Common myeloid progenitor, CD34-positive (primary cell): ENCODE data around the gene PHYH.

Source experiments
- CTCF ChIA-PET: fragments of 350-600 bp; sonication (Branson Sonifier 250); formaldehyde crosslinking; loops from one replicate; lab custom pipeline; 2021; ENCODE audit warnings: antibody characterized with exemption; lab: Charles Lee
- POLR2A ChIA-PET: fragments of 350-600 bp; sonication (Branson Sonifier 250); formaldehyde crosslinking; loops from one replicate; lab custom pipeline; 2021; ENCODE audit warnings: antibody characterized with exemption; lab: Charles Lee
- DNase-seq, 3 donors: peaks; one replicate each; pipeline versions ENCODE4 v3.0.0 to v3.0.0-alpha.2; 2013
- H3K27ac ChIP-seq, 2 experiments: 1 replicate in 1 of 2; 2 replicates in 1 of 2; pipeline ENCODE4 v1.7.0; 2013; ENCODE audit warnings: inconsistent platforms in 2 of 2, low read length in 2 of 2, mild to moderate bottlenecking in 2 of 2, low read depth in 1 of 2, moderate library complexity in 1 of 2; ENCODE audit not compliant: severe bottlenecking in 2 of 2, insufficient read depth in 1 of 2, poor library complexity in 1 of 2
- H3K27me3 ChIP-seq, 5 experiments: replicated peaks in 2 of 5; 1 replicate in 3 of 5; 2 replicates in 2 of 5; pipeline versions ENCODE4 v1.6.1 to v1.7.0; 2013; ENCODE audit warnings: low read length in 4 of 5, mild to moderate bottlenecking in 2 of 5, moderate library complexity in 2 of 5, inconsistent platforms in 1 of 5; ENCODE audit not compliant: insufficient read depth in 5 of 5, control insufficient read depth in 4 of 5
- H3K36me3 ChIP-seq, 4 experiments: 1 replicate in 2 of 4; 2 replicates in 2 of 4; pipeline versions ENCODE4 v1.6.1 to v1.7.0; 2013; ENCODE audit warnings: low read length in 3 of 4, control low read depth in 1 of 4, mild to moderate bottlenecking in 1 of 4; ENCODE audit not compliant: control insufficient read depth in 4 of 4, insufficient read depth in 4 of 4
- H3K4me1 ChIP-seq, 4 experiments: 1 replicate in 3 of 4; 2 replicates in 1 of 4; pipeline versions ENCODE4 v1.6.1 to v1.7.1; 2013; ENCODE audit warnings: low read length in 3 of 4, mild to moderate bottlenecking in 3 of 4, control low read depth in 1 of 4, inconsistent platforms in 1 of 4, moderate library complexity in 1 of 4; ENCODE audit not compliant: control insufficient read depth in 4 of 4, insufficient read depth in 4 of 4; ENCODE audit errors: control extremely low read depth in 1 of 4
- H3K4me3 ChIP-seq, 7 experiments: 1 replicate in 4 of 7; 2 replicates in 3 of 7; pipeline versions ENCODE4 v1.5.1 to v1.7.0; 2013; ENCODE audit warnings: mild to moderate bottlenecking in 7 of 7, low read length in 6 of 7, moderate library complexity in 6 of 7, inconsistent platforms in 2 of 7, low read depth in 2 of 7, control low read depth in 1 of 7; ENCODE audit not compliant: insufficient read depth in 4 of 7, control insufficient read depth in 1 of 7; ENCODE audit errors: extremely low read depth in 1 of 7
- H3K9me3 ChIP-seq, 5 experiments: 1 replicate in 4 of 5; 2 replicates in 1 of 5; pipeline versions ENCODE4 v1.6.1 to v1.7.1; 2013; ENCODE audit warnings: low read length in 4 of 5, mild to moderate bottlenecking in 2 of 5, inconsistent platforms in 1 of 5, low read depth in 1 of 5, moderate library complexity in 1 of 5; ENCODE audit not compliant: control insufficient read depth in 4 of 5, insufficient read depth in 2 of 5; ENCODE audit errors: control extremely low read depth in 1 of 5
- WGBS: methylation state at CpG from one replicate; pipeline ENCODE4 v1.1.5; 2013; ENCODE audit not compliant: insufficient coverage; 5-methylcytosine and 5-hydroxymethylcytosine counted together

PHYH gene

DNA sequence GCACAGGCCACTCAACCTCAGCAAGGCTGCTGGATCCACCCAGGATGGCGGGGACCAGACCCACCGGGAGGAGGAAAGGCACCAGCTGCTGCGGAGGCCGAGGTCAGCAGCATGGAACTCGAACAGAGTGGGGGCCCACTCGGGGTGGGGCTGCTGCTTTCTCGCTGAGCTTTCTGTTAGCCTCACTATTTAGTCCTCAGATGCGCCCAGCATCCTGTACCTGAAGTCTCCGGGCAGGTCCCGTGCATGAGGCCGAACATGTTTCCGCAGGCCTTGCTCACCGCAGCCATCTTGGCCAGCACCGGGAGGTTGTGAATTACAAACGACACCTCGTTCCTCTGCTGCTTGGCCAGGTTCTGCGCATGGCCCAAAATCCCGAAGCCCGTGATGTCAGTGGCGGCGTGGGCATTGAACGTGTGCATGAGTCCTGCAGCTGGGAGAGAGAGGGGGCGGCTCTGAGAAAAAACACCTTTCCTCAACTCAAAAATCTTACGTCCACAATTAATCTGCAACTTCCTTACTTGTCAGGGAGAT lies 22.8 kb upstream of the PHYH start:
- CTCF ChIA-PET: interaction anchor here (1.6 to 1.9 kb wide), 2 partner anchors 14 to 20 kb away, joined by 3 to 4 read pairs; no protein-coding TSS in a partner anchor
- Histone ChIP-seq H3K27me3 (no peaks in the 10 kb centered on the region), H3K4me1 (no peaks in the 10 kb centered on the region), H3K27ac (no peak overlapping the region), H3K4me3 (no peak overlapping the region), H3K36me3 (peaks cover 12 to 71% (median 49%) of the 10 kb centered on the region in 4 experiments), H3K9me3 (no peaks in the 10 kb centered on the region)
- no peak for DNase-seq
- POLR2A ChIA-PET: no interaction called here
- 95% methylated on average over 19 of the region's 24 CpGs for WGBS

DNA sequence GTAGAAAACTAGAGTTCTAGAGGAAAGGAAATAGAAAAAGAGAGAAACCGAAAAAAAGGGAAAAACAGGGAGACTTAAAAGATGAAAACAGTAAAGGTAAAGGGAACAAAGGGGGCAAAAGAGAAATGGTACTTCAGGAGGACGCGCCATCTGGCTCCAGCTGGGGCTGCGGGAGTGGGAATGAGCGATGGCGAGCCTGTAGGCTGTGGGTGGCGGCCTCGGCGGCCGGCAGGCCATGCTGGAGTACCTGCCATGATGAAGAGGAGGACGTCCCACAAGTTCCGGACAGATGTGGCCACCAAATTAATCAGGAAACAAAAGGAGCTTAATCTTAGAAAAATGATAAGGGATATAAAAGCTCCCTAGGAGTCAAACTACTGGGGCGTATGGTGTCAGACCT lies 21.7 kb upstream of the PHYH start:
- Histone ChIP-seq H3K27me3 (no peaks in the 10 kb centered on the region), H3K4me3 (no peak overlapping the region), H3K9me3 (no peaks in the 10 kb centered on the region), H3K4me1 (no peaks in the 10 kb centered on the region), H3K27ac (no peak overlapping the region), H3K36me3 (peaks cover 12 to 66% (median 45%) of the 10 kb centered on the region in 4 experiments)
- POLR2A ChIA-PET: no interaction called here
- 99% methylated on average over 12 of the region's 13 CpGs for WGBS
- no peak for DNase-seq
- CTCF ChIA-PET: interaction anchor here (1.9 kb wide), 1 partner anchor 15 kb away, joined by 4 read pairs; no protein-coding TSS in a partner anchor

DNA sequence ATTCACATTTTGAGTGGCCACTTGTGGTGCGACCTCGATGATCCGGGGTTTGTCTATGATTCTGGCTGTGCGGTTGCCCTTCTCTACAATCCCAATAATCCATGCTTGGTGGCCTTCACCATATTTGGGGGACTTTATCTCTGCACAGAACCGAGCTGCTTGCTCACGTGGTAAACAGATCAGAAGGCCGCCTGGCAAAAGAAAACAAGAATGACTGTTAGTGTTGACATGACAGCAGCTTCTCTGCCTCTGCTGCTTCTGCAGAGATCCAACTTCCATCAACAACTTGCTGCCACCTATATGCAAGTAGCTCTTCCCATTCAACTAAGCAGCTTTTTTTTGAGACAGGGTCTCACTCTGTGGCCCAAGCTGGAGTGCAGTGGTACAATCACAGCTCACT lies 19.3 kb upstream of the PHYH start:
- no peaks in the 10 kb centered on the region for H3K9me3 ChIP-seq
- H3K27ac ChIP-seq: no peak overlapping the region
- WGBS: 100% methylated on average over 2 of the region's 7 CpGs
- no peaks in the 10 kb centered on the region for H3K4me1 ChIP-seq
- CTCF ChIA-PET: no interaction called here
- H3K27me3 ChIP-seq: no peaks in the 10 kb centered on the region
- no peak overlapping the region for H3K4me3 ChIP-seq
- peaks cover 12 to 46% (median 32%) of the 10 kb centered on the region in 4 experiments for H3K36me3 ChIP-seq
- no peak for DNase-seq
- POLR2A ChIA-PET: no interaction called here

DNA sequence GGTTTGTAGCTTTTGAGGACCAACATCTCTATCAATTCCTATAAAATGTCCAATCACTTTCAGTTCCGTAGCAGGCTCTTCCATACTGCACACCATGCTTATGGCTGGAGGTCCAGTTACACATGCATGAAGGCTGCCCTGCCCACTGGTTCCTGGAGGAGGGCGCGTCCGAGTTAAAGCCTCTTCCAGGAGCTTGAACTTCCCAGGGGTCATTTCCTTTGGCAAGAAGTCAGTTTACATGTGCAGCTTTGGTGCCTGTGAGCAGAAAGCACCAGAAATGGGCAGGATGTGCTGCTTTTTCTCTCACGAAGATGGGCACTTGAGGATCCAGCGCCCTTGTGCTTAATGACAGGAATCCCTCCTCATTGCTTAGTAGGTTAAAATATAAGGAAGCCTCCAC lies 17.6 kb upstream of the PHYH start:
- no peaks in the 10 kb centered on the region for H3K27me3 ChIP-seq
- H3K4me3 ChIP-seq: no peak overlapping the region
- POLR2A ChIA-PET: interaction anchor here (0.6 kb wide), 3 partner anchors 10 to 589 kb away, joined by 3 to 4 read pairs (median 3); no protein-coding TSS in a partner anchor
- peaks cover 9 to 33% (median 21%) of the 10 kb centered on the region in 4 experiments for H3K36me3 ChIP-seq
- WGBS: 100% methylated on average over 4 of the region's 6 CpGs
- DNase-seq: no peak
- H3K27ac ChIP-seq: no peak overlapping the region
- no peaks in the 10 kb centered on the region for H3K9me3 ChIP-seq
- CTCF ChIA-PET: interaction anchor here (0.8 kb wide), 1 partner anchor 17 kb away, joined by 3 read pairs; no protein-coding TSS in a partner anchor
- H3K4me1 ChIP-seq: no peaks in the 10 kb centered on the region

DNA sequence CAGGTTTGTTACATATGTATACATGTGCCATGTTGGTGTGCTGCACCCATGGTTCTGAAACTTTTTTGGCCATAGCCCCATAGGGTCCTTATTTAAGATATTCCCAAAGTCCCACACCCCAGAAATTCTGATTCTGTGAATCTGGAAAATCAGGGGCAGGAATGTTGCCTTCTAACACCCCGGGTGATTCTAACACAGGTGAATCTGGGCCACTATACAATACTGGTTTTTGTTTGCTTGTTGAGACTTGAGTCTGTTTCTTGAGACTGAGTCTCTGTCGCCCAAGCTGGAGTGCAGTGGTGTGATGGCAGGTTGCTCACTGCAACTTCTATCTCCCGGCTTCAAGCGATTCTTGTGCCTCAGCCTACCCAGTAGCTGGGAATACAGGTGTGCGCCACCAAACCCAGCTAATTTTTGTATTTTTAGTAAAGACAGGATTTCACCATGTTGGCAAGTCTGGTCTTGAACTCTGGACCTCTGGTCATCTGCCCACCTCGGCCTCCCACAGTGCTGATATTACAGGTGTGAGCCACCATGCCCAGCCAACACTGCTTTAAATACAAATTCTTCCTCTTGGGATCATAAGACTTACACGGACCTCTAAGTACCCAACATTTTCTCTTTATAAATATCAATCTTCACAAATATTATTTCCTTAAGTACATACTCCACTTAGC lies 16.9 kb upstream of the PHYH start:
- Histone ChIP-seq H3K4me1 (no peaks in the 10 kb centered on the region), H3K27ac (no peak overlapping the region), H3K4me3 (no peak overlapping the region), H3K36me3 (peaks cover 7 to 27% (median 16%) of the 10 kb centered on the region in 4 experiments), H3K27me3 (no peaks in the 10 kb centered on the region), H3K9me3 (no peaks in the 10 kb centered on the region)
- ChIA-PET POLR2A (interaction anchor here (0.6 kb wide), 2 partner anchors 115 to 589 kb away, joined by 3 to 4 read pairs; no protein-coding TSS in a partner anchor), CTCF (interaction anchor here (0.8 to 1.4 kb wide), 2 partner anchors 14 to 18 kb away, joined by 3 to 9 read pairs; no protein-coding TSS in a partner anchor)
- WGBS: 100% methylated on average over 6 of the region's 7 CpGs
- DNase-seq: no peak

DNA sequence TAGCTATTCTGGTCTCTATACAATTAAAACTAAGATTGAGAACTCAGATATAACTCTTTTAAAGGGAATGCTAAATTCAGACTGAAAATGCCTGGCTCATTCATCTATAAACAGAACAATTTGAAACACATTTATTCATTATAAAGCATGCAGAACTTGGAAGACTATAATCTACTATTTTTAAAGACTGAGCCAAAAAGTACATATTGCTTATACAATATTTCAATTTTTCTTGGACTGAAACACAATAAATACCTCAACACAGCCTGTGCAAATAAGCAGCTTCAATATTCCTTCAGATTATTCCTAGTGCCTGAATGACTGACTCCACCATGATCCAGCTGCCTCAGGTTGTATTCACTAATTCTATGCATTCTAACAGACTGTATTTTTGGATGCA lies 15.5 kb upstream of the PHYH start:
- Histone ChIP-seq H3K27ac (no peak overlapping the region), H3K9me3 (no peaks in the 10 kb centered on the region), H3K4me3 (no peak overlapping the region), H3K27me3 (no peaks in the 10 kb centered on the region), H3K36me3 (peaks cover 7 to 15% (median 10%) of the 10 kb centered on the region in 4 experiments), H3K4me1 (no peaks in the 10 kb centered on the region)
- CTCF ChIA-PET: interaction anchor here (1.4 kb wide), 1 partner anchor 13 kb away, joined by 9 read pairs; no protein-coding TSS in a partner anchor
- DNase-seq: no peak
- POLR2A ChIA-PET: no interaction called here

DNA sequence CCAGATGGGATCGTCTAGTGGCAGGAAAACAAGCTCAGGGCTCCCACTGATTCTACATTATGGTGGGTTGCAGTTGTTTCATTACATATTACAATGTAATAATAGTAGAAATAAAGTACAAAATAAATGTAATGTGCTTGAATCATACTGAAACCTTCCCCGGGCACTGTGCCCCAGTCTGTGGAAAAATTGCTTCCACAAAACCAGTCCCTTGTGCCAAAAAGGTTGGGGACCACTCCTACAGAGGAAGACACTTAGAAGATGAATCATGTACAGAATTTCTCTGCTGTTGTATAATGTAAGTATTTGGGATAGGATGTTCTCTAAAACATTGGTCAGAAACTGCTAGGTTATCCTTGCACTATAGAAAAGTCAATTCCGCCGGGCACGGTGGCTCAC lies 11.3 kb upstream of the PHYH start:
- ChIA-PET CTCF (no interaction called here), POLR2A (no interaction called here)
- H3K27ac ChIP-seq: no peak overlapping the region
- H3K27me3 ChIP-seq: no peaks in the 10 kb centered on the region
- DNase-seq: no peak
- WGBS: 100% methylated on average over 1 of the region's 5 CpGs
- no peaks in the 10 kb centered on the region for H3K4me1 ChIP-seq
- no peaks in the 10 kb centered on the region for H3K9me3 ChIP-seq
- H3K4me3 ChIP-seq: no peak overlapping the region
- peaks cover 0 to 2% (median 0%) of the 10 kb centered on the region in 4 experiments for H3K36me3 ChIP-seq
